ENCODE measurements around the gene UTP25.
"Not testable (repeated sequence)": the region's sequence is repeated elsewhere in the genome, so short reads cannot be mapped to it uniquely, and the experiment has no call there.

Gene UTP25

DNA sequence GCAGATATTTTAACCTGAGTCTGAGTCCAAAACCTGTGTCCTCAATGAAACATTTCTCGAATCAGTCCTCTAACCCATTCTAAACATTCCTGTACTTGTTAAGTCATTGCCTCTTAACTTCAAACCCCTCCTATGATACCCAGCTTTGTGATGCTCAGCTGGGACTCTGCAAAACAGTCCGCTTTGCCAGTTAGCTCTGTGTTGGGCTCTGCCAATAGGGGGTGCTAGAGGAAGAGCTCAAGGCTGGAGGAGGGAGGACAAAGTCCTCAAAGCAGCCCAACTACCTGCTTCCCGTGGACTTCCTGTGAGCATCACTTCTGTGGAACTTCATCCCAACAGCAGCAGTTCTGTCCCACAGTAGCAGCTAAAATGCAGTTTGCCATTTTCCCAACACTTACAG, 72.2 kb downstream of the UTP25 start:
- DNase-seq, result peak in 1 of 2 experiments; percentile 57

DNA sequence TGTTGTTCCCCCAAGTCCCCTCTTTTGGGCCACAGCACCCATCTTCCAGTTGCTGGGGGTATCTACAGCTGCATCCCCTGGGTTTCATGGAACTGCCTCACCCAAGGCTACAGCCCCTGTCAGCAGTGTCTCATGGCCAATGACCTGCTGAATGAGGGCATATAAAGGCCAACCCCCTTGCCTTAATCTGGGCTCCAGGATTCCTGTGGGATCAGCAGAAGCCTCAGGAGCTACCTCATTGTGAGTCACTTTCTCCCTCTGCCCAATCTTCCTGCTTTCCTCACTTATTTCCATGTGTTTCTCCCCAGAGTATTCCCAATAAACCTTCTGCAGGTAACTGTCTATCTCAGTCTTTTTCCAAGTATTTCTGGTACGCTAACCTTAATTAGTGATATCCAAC, 73.0 kb downstream of the UTP25 start:
- DNase-seq, result no peak

GRCh38 chr1:209901211-209901610, 73.4 kb downstream of the UTP25 start:
- DNase-seq, result no peak

GRCh38 chr1:209904774-209905173, 77.0 kb downstream of the UTP25 start:
- not testable (repeated sequence) for DNase-seq
